GM12878 (cell line): ENCODE measurements around the gene HEXIM1. TPM values are rescaled to one million over a fixed set of nuclear protein-coding genes. Genes with fewer than 3 reads are reported as not detected.

Source experiments
- ATAC-seq: fragments of 200-7000 bp; cut with Tn5 transposase; 3 replicates; pipeline ENCODE4 v1.9.1; 2020; ENCODE audit warnings: mild to moderate bottlenecking, moderate library complexity
- BruUV-seq: library from RNA; stranded (reverse); fragments of 400-500 nt; replicated peaks from 2 replicates; lab custom pipeline; 2021; lab: Mats Ljungman, UMichigan
- CTCF ChIA-PET: fragments of 300-600 bp; sonication (Branson Sonifier 250); formaldehyde crosslinking; extraction: SDS; loops from one replicate; lab custom pipeline; 2021; ENCODE audit warnings: inconsistent platforms; lab: Yijun Ruan, JAX
- POLR2A ChIA-PET: fragments of 350-600 bp; formaldehyde crosslinking; extraction: SDS; loops from one replicate; lab custom pipeline; 2021; ENCODE audit warnings: inconsistent platforms; lab: Charles Lee
- RAD21 ChIA-PET: fragments of 300-600 bp; sonication (Branson Sonifier 250); formaldehyde crosslinking; loops from one replicate; lab custom pipeline; 2023; ENCODE audit warnings: antibody characterized with exemption; ENCODE audit not compliant: unreplicated experiment; lab: Charles Lee
- SMC1A ChIA-PET: fragments of 300-600 bp; sonication (Branson Sonifier 250); formaldehyde crosslinking; loops from one replicate; lab custom pipeline; 2023; ENCODE audit not compliant: unreplicated experiment, uncharacterized antibody; lab: Charles Lee
- DNase-seq: peaks from one replicate; pipeline ENCODE4 v3.0.0-alpha.2; 2011; ENCODE audit warnings: low read depth, low spot score
- FAIRE-seq: peaks from 3 replicates; lab custom pipeline; 2011; peaks lifted over from hg19 to GRCh38; lab: Jason Lieb, UNC
- H2AFZ ChIP-seq: 2 replicates; pipeline ENCODE4 v1.6.0; 2011; ENCODE audit warnings: low read depth, low read length, control low read depth; ENCODE audit not compliant: control insufficient read depth
- H3K27ac ChIP-seq: 2 replicates; pipeline ENCODE4 v1.5.1; 2011; ENCODE audit warnings: control low read depth; ENCODE audit not compliant: control insufficient read depth, insufficient read depth
- H3K27me3 ChIP-seq, 2 experiments: replicated peaks in 1 of 2; 2 replicates each; pipeline versions ENCODE4 v1.6.0 to v1.6.1; 2011; ENCODE audit warnings: low read length in 1 of 2; ENCODE audit not compliant: control insufficient read depth in 2 of 2, insufficient read depth in 2 of 2
- H3K36me3 ChIP-seq, 2 experiments: 2 replicates each; pipeline ENCODE4 v1.5.1; 2011; ENCODE audit warnings: low read length in 1 of 2; ENCODE audit not compliant: control insufficient read depth in 2 of 2, insufficient read depth in 2 of 2
- H3K4me1 ChIP-seq: 2 replicates; pipeline ENCODE4 v1.6.1; 2011; ENCODE audit warnings: mild to moderate bottlenecking, low read length, moderate library complexity, mixed read lengths; ENCODE audit not compliant: control insufficient read depth, insufficient read depth
- H3K4me2 ChIP-seq: 2 replicates; pipeline ENCODE4 v1.6.0; 2011; ENCODE audit warnings: control low read depth; ENCODE audit not compliant: control insufficient read depth, insufficient read depth
- H3K4me3 ChIP-seq: fragments of 200-600 bp; sonication (generic); 2 replicates; pipeline ENCODE4 v1.5.1; 2016
- H3K79me2 ChIP-seq: 2 replicates; pipeline ENCODE4 v1.6.0; 2011; ENCODE audit warnings: low read length; ENCODE audit not compliant: control insufficient read depth, insufficient read depth
- H3K9ac ChIP-seq: 2 replicates; pipeline ENCODE4 v1.8.0; 2011; ENCODE audit warnings: low read length, control low read depth, mixed read lengths; ENCODE audit not compliant: control insufficient read depth, insufficient read depth
- H3K9me3 ChIP-seq: replicated peaks from 3 replicates; pipeline ENCODE4 v1.5.1; 2011; ENCODE audit warnings: mild to moderate bottlenecking, low read length; ENCODE audit not compliant: control insufficient read depth, insufficient read depth
- H4K20me1 ChIP-seq: 2 replicates; pipeline ENCODE4 v1.6.0; 2011; ENCODE audit not compliant: control insufficient read depth, insufficient read depth
- BCL3 ChIP-seq: IDR thresholded peaks from 2 replicates; pipeline ENCODE4 v1.6.1; 2011; ENCODE audit warnings: borderline replicate concordance, low read depth, mild to moderate bottlenecking, moderate library complexity, low read length; ENCODE audit not compliant: insufficient read depth, poor library complexity, severe bottlenecking
- BMI1 ChIP-seq: fragments of 450-650 bp; IDR thresholded peaks from 2 replicates; pipeline ENCODE4 v1.6.1; 2016; ENCODE audit warnings: mild to moderate bottlenecking, moderate library complexity, borderline replicate concordance
- EGR1 ChIP-seq, 2 experiments: IDR thresholded peaks; 1 replicate in 1 of 2; 2 replicates in 1 of 2; pipeline ENCODE4 v1.6.1; 2011 to 2012; ENCODE audit warnings: low read depth in 2 of 2, low read length in 2 of 2, borderline replicate concordance in 1 of 2, mild to moderate bottlenecking in 1 of 2, moderate library complexity in 1 of 2
- FOS ChIP-seq: IDR thresholded peaks from 3 replicates; pipeline ENCODE4 v1.6.1; 2011; ENCODE audit warnings: borderline replicate concordance; ENCODE audit not compliant: insufficient read length; ENCODE audit errors: extremely low read depth
- IKZF1 ChIP-seq: fragments of 450-650 bp; conservative IDR thresholded peaks from 2 replicates; pipeline ENCODE4 v1.6.1; 2017; ENCODE audit warnings: antibody characterized with exemption, mild to moderate bottlenecking
- LARP7 ChIP-seq: fragments of 450-650 bp; IDR thresholded peaks from 2 replicates; pipeline ENCODE4 v1.6.1; 2017; ENCODE audit warnings: mild to moderate bottlenecking
- MEF2B ChIP-seq: fragments of 450-650 bp; IDR thresholded peaks from 2 replicates; pipeline ENCODE4 v1.6.1; 2018; ENCODE audit warnings: mild to moderate bottlenecking, moderate library complexity; ENCODE audit not compliant: partially characterized antibody, poor library complexity, severe bottlenecking
- MTA3 ChIP-seq: IDR thresholded peaks from 2 replicates; pipeline ENCODE4 v1.6.1; 2012; ENCODE audit warnings: low read length, inconsistent platforms, borderline replicate concordance
- MYC ChIP-seq: IDR thresholded peaks from 2 replicates; pipeline ENCODE4 v1.6.1; 2011; ENCODE audit warnings: mild to moderate bottlenecking, low read length, moderate library complexity, inconsistent platforms; ENCODE audit not compliant: insufficient read depth, insufficient replicate concordance, insufficient read length, severe bottlenecking
- NFXL1 ChIP-seq: fragments of 450-650 bp; IDR thresholded peaks from 2 replicates; pipeline ENCODE4 v1.6.1; 2017; ENCODE audit warnings: antibody characterized with exemption, mild to moderate bottlenecking, borderline replicate concordance
- PBX3 ChIP-seq: IDR thresholded peaks from 2 replicates; pipeline ENCODE4 v1.6.1; 2011; ENCODE audit warnings: mild to moderate bottlenecking, low read depth, low read length, moderate library complexity; ENCODE audit not compliant: insufficient replicate concordance
- POLR2AphosphoS5 ChIP-seq: IDR thresholded peaks from 2 replicates; pipeline ENCODE4 v1.6.1; 2011; ENCODE audit warnings: mild to moderate bottlenecking, low read length, inconsistent platforms
- SUPT20H ChIP-seq: IDR thresholded peaks from 2 replicates; pipeline ENCODE4 v1.6.1; 2011; ENCODE audit warnings: low read depth, mild to moderate bottlenecking, low read length, moderate library complexity, borderline replicate concordance; ENCODE audit not compliant: control insufficient read depth
- TARDBP ChIP-seq: IDR thresholded peaks from 2 replicates; pipeline ENCODE4 v1.6.1; 2016; ENCODE audit warnings: borderline replicate concordance
- WGBS: methylation state at CpG from one replicate; pipeline ENCODE4 v1.1.6; 2016; ENCODE audit warnings: low lambda C conversion rate; ENCODE audit not compliant: insufficient replicate concordance, insufficient coverage; ENCODE audit errors: missing lambda C conversion rate; 5-methylcytosine and 5-hydroxymethylcytosine counted together
- in situ Hi-C: fragments of 300-500 bp; cut with MboI; formaldehyde crosslinking; loops from 9 replicates; pipeline ENCODE4 v1.14.3; 2018; ENCODE audit warnings: mixed read lengths
- intact Hi-C: fragments of 100-400 bp; cut with micrococcal nuclease; formaldehyde crosslinking; loops from one replicate; pipeline ENCODE4 v1.14.2; 2022; ENCODE audit not compliant: unreplicated experiment
- polyA plus RNA-seq, 11 experiments: library from polyadenylated mRNA; depleted of rRNA in 4 of 11; unstranded in 6 of 11; stranded (reverse) in 5 of 11; fragments of >200 nt; fragmentation: Nextera tagmentation in 4 of 11; fragmentation: Illumina TruSeq in 1 of 11; extraction: Ambion mirVana in 4 of 11; extraction: Trizol in 1 of 11; gene quantifications; 1 replicate in 1 of 11; 2 replicates in 10 of 11; pipeline versions ENCODE4 v1.2.1 to v1.2.3, GENCODE V29; 2011 to 2016; ENCODE audit warnings: inconsistent platforms in 2 of 11, missing spikeins in 2 of 11, low read depth in 1 of 11
- total RNA-seq, 4 experiments: library from RNA; depleted of rRNA in 3 of 4; stranded (reverse); fragments of >200 nt in 3 of 4; fragmentation: Illumina TruSeq in 1 of 4; extraction: Trizol in 1 of 4; gene quantifications; 2 replicates each; pipeline versions ENCODE4 v1.2.1 to v1.2.3, GENCODE V29; 2013 to 2021

Gene HEXIM1
- total and polyA plus RNA-seq, 10 of the 15 experiments (the other 5 are each of a cell fraction or from before 2014, with no cell fraction given) = 1.9 to 24.1 (median 9.0) TPM

- WGBS = 57% methylated on average over 9 of the region's 9 CpGs
- FAIRE-seq = no peak
Measured at GRCh38 chr17:45113424-45113754, 34.9 kb upstream of the HEXIM1 start.

GRCh38 chr17:45114117-45114932, 34.0 kb upstream of the HEXIM1 start:
- Histone ChIP-seq H3K36me3 (no peaks in the 10 kb centered on the region), H3K9me3 (no peaks in the 10 kb centered on the region), H3K9ac (no peak overlapping the region), H3K4me2 (no peak overlapping the region), H3K27me3 (no peaks in the 10 kb centered on the region), H3K4me1 (peaks cover 11% of the 10 kb centered on the region; the same call in 1 of the 2 replicates), H4K20me1 (no peaks in the 10 kb centered on the region), H3K79me2 (no peaks in the 10 kb centered on the region), H3K27ac (no peak overlapping the region), H2AFZ (no peak overlapping the region), H3K4me3 (no peak overlapping the region)
- ChIA-PET POLR2A (no interaction called here), CTCF (interaction anchor here (1.5 kb wide), 1 partner anchor 18 kb away, joined by 4 read pairs; no protein-coding TSS in a partner anchor), SMC1A (no interaction called here), RAD21 (no interaction called here)
- FAIRE-seq (no peak), DNase-seq (no peak), ATAC-seq (no peak)
- BruUV-seq = no TSS peak
- intact Hi-C loops = loop anchor here (5.0 kb wide), 1 partner anchor 192 kb away; no protein-coding TSS in a partner anchor
- 51% methylated on average over 19 of the region's 19 CpGs for WGBS
- in situ Hi-C loops = no loop called here
- TF ChIP-seq PBX3 = no peak
- no peak for TF ChIP-seq LARP7
- no peak for TF ChIP-seq BCL3
- TF ChIP-seq MEF2B = no peak
- no peak for TF ChIP-seq TARDBP
- TF ChIP-seq FOS = no peak
- TF ChIP-seq MYC = no peak
- no peak for TF ChIP-seq POLR2AphosphoS5
- TF ChIP-seq IKZF1 = no peak
- no peak for TF ChIP-seq BMI1
- TF ChIP-seq MTA3 = no peak
- TF ChIP-seq EGR1 (IDR thresholded peaks at IDR 0.05; ENCODE audit: borderline replicate concordance in 1 of 2, low read depth in 2 of 2, low read length in 2 of 2) = no peak

More at GRCh38 chr17:45113424-45113754, 34.9 kb upstream of the HEXIM1 start:
- H2AFZ ChIP-seq = no peak overlapping the region
- intact Hi-C loops (loop anchor here (5.0 kb wide), 1 partner anchor 191 kb away; no protein-coding TSS in a partner anchor), in situ Hi-C loops (no loop called here)
- CTCF ChIA-PET = no interaction called here
- POLR2A ChIA-PET = no interaction called here
- peaks cover 11% of the 10 kb centered on the region; the same call in 1 of the 2 replicates for H3K4me1 ChIP-seq
- SMC1A ChIA-PET = no interaction called here
- H3K9ac ChIP-seq = no peak overlapping the region
- H3K27me3 ChIP-seq = no peaks in the 10 kb centered on the region
- DNase-seq (no peak), ATAC-seq (no peak)
- no TSS peak for BruUV-seq
- no peak overlapping the region for H3K4me2 ChIP-seq
- no peaks in the 10 kb centered on the region for H3K79me2 ChIP-seq
- H3K9me3 ChIP-seq = no peaks in the 10 kb centered on the region
- TF ChIP-seq NFXL1 (no peak), SUPT20H (no peak)
- RAD21 ChIA-PET = no interaction called here
- H3K27ac ChIP-seq = no peak overlapping the region
- peaks cover 4 to 6% of the 10 kb centered on the region in 2 experiments; a peak in 3 of 4 replicates for H3K36me3 ChIP-seq
- H4K20me1 ChIP-seq = no peaks in the 10 kb centered on the region
- no peak overlapping the region for H3K4me3 ChIP-seq
